ENCODE data around the gene RYR3.

RYR3 gene

GRCh38 chr15:33737687-33738601, 427.2 kb downstream of the RYR3 start:
- Histone ChIP-seq H3K9me3 (ENCODE audit: insufficient read depth, low read length) (no peaks in the 10 kb centered on the region), H2AFZ (ENCODE audit: low read depth, low read length, severe bottlenecking) (no peak overlapping the region), H3F3A (ENCODE audit: insufficient read depth) (no peaks in the 10 kb centered on the region), H3K9me2 (replicated peaks; ENCODE audit: insufficient read depth, low read length) (no peaks in the 10 kb centered on the region), H3K79me2 (ENCODE audit: insufficient read depth, low read length) (no peaks in the 10 kb centered on the region), H3K36me3 (ENCODE audit: low read length) (no peaks in the 10 kb centered on the region), H3K27ac (ENCODE audit: low read depth, low read length) (no peak overlapping the region), H3K4me2 (ENCODE audit: low read depth, low read length, poor library complexity, severe bottlenecking) (no peak overlapping the region), H3K9ac (ENCODE audit: low read length) (no peak overlapping the region), H3K4me3 (ENCODE audit: insufficient read depth, low read length, poor library complexity, severe bottlenecking) (no peak overlapping the region), H4K20me1 (ENCODE audit: low read depth, low read length) (no peaks in the 10 kb centered on the region), H3K27me3 (ENCODE audit: low read length) (no peaks in the 10 kb centered on the region)
- TF ChIP-seq CTCF (IDR thresholded peaks at IDR 0.05; ENCODE audit: insufficient read depth, low read length, poor library complexity, severe bottlenecking) (peak; percentile 91), EZH2phosphoT487 (conservative IDR thresholded peaks at IDR 0.05; ENCODE audit: low read length) (no peak)

- H3K4me2 ChIP-seq (ENCODE audit: low read depth, low read length, poor library complexity, severe bottlenecking): no peak overlapping the region
- no peaks in the 10 kb centered on the region for H3K27me3 ChIP-seq (ENCODE audit: low read length)
- H3K36me3 ChIP-seq (ENCODE audit: low read length): no peaks in the 10 kb centered on the region
- no peaks in the 10 kb centered on the region for H4K20me1 ChIP-seq (ENCODE audit: low read depth, low read length)
- H3K4me3 ChIP-seq (ENCODE audit: insufficient read depth, low read length, poor library complexity, severe bottlenecking): no peak overlapping the region
- H2AFZ ChIP-seq (ENCODE audit: low read depth, low read length, severe bottlenecking): no peak overlapping the region
- no peaks in the 10 kb centered on the region for H3K79me2 ChIP-seq (ENCODE audit: insufficient read depth, low read length)
- TF ChIP-seq CTCF (IDR thresholded peaks at IDR 0.05; ENCODE audit: insufficient read depth, low read length, poor library complexity, severe bottlenecking) (no peak), EZH2phosphoT487 (conservative IDR thresholded peaks at IDR 0.05; ENCODE audit: low read length) (no peak)
- no peaks in the 10 kb centered on the region for H3K9me3 ChIP-seq (ENCODE audit: insufficient read depth, low read length)
- no peak overlapping the region for H3K27ac ChIP-seq (ENCODE audit: low read depth, low read length)
- no peaks in the 10 kb centered on the region for H3F3A ChIP-seq (ENCODE audit: insufficient read depth)
- H3K9me2 ChIP-seq (replicated peaks; ENCODE audit: insufficient read depth, low read length): no peaks in the 10 kb centered on the region
- no peak overlapping the region for H3K9ac ChIP-seq (ENCODE audit: low read length)
These were observed 428.3 kb downstream of the RYR3 start for GRCh38 chr15:33738941-33739664.

- no peak overlapping the region for H3K4me2 ChIP-seq (ENCODE audit: low read depth, low read length, poor library complexity, severe bottlenecking)
- H3K9me2 ChIP-seq (replicated peaks; ENCODE audit: insufficient read depth, low read length): no peaks in the 10 kb centered on the region
- H3F3A ChIP-seq (ENCODE audit: insufficient read depth): no peaks in the 10 kb centered on the region
- no peak for TF ChIP-seq EZH2phosphoT487 (conservative IDR thresholded peaks at IDR 0.05; ENCODE audit: low read length)
- no peak for TF ChIP-seq CTCF (IDR thresholded peaks at IDR 0.05; ENCODE audit: insufficient read depth, low read length, poor library complexity, severe bottlenecking)
- H2AFZ ChIP-seq (ENCODE audit: low read depth, low read length, severe bottlenecking): no peak overlapping the region
- no peaks in the 10 kb centered on the region for H3K9me3 ChIP-seq (ENCODE audit: insufficient read depth, low read length)
- H4K20me1 ChIP-seq (ENCODE audit: low read depth, low read length): no peaks in the 10 kb centered on the region
- H3K27me3 ChIP-seq (ENCODE audit: low read length): no peaks in the 10 kb centered on the region
- no peak overlapping the region for H3K27ac ChIP-seq (ENCODE audit: low read depth, low read length)
- no peaks in the 10 kb centered on the region for H3K79me2 ChIP-seq (ENCODE audit: insufficient read depth, low read length)
- no peak overlapping the region for H3K9ac ChIP-seq (ENCODE audit: low read length)
- H3K4me3 ChIP-seq (ENCODE audit: insufficient read depth, low read length, poor library complexity, severe bottlenecking): no peak overlapping the region
- no peaks in the 10 kb centered on the region for H3K36me3 ChIP-seq (ENCODE audit: low read length)
These were observed 431.5 kb downstream of the RYR3 start for GRCh38 chr15:33742306-33742705.

Measured in SU-DHL-6 (cell line).